Astrocyte of the cerebellum (primary cell): ENCODE results near the gene PRKACG.

ENCODE experiments used
- DNase-seq: peaks from one replicate; pipeline ENCODE4 v3.0.0-alpha.2; 2011; ENCODE audit warnings: low read depth
- H3K4me3 ChIP-seq: 2 replicates; pipeline ENCODE4 v1.5.1; 2011; ENCODE audit warnings: mild to moderate bottlenecking, low read depth, low read length, moderate library complexity
- in situ Hi-C: cut with HindIII; loops from 2 replicates; pipeline ENCODE4 v1.10.0; 2017; ENCODE audit warnings: low sequenced_read_pairs
- TF ChIP-seq, protein P1 (sequence below): IDR thresholded peaks from 2 replicates; pipeline ENCODE4 v1.5.1; 2012; ENCODE audit warnings: low read length, low read depth, moderate library complexity, mild to moderate bottlenecking; ENCODE audit errors: missing control alignments

Gene PRKACG

DNA sequence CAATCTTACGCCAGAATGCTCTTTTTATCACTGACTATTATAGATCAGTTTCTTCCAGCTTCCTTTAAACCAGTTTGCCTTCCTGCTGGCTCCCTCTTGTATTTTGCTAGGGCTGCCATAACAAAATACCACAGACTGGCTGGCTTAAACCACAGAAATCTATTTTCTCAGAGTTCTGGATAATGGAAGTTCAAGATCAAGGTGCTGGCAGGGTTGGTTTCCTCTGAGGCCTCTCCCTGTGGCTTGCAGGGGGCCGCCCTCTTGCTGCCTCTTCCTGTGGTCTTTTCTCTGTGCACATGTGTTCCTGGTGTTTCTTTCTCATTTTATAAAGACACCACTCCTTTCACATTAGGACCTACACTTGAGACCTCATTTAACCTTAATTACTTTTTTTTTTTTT, 14.8 kb upstream of the PRKACG start:
- H3K4me3 ChIP-seq, result no peak overlapping the region
- TF ChIP-seq, protein P1, sequence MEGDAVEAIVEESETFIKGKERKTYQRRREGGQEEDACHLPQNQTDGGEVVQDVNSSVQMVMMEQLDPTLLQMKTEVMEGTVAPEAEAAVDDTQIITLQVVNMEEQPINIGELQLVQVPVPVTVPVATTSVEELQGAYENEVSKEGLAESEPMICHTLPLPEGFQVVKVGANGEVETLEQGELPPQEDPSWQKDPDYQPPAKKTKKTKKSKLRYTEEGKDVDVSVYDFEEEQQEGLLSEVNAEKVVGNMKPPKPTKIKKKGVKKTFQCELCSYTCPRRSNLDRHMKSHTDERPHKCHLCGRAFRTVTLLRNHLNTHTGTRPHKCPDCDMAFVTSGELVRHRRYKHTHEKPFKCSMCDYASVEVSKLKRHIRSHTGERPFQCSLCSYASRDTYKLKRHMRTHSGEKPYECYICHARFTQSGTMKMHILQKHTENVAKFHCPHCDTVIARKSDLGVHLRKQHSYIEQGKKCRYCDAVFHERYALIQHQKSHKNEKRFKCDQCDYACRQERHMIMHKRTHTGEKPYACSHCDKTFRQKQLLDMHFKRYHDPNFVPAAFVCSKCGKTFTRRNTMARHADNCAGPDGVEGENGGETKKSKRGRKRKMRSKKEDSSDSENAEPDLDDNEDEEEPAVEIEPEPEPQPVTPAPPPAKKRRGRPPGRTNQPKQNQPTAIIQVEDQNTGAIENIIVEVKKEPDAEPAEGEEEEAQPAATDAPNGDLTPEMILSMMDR, result no peak
- in situ Hi-C loops, result no loop called here
- DNase-seq, result no peak

DNA sequence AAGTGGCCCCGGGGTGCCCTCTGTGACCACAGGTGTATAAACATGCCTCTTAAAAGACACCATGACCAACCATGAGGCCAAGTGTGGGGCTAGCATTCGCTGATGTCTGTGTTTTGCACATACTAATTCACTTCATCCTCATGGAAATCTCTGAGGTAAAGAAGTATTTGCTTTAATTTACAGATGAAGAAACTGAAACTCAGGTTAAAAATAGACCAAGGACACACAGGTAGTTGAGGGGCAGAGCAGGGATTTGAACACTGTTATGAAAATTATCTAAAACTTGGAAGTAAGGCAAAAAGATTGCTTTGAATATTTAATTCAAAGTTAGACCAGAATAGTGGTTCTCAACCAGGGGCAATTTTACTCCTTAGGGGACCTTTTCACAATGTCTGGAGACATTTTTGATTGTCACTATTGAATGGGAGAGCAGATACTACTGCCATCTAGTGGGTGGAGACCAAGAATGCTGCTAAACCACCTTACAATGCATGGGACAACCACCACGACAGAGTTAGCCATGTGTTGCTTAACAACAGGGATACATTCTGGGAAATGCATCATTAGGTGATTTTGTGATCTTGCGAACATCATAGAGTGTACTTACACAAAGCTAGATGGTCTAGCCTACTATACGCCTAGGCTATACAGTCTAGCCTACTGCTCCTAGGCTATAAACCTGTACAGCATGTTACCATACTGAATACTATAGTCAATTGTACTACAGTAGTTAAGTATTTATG, 13.6 kb upstream of the PRKACG start:
- TF ChIP-seq, protein P1, result peak; percentile 81
- in situ Hi-C loops, result no loop called here
- no peak overlapping the region for H3K4me3 ChIP-seq
- no peak for DNase-seq

DNA sequence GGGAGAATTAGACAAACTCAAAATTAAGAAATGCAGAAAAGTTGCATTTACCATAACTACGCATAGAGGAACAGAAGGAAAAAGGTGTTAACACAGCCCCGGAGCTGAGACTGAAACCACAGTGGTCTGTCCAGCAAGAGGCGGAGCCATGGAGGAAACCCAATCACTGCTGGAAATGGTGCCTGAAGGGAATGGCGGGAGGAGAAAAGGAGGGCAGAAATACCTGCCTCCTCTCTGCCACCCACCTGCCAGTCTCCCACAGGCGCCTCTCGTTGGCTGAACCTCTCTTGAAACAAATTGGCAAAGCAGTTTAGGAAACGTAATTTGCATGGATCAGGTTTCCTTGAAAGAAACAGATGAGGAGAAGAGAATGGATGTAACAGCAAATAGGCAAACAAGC, 9.7 kb upstream of the PRKACG start:
- in situ Hi-C loops, result no loop called here
- no peak overlapping the region for H3K4me3 ChIP-seq
- TF ChIP-seq, protein P1, result no peak
- no peak for DNase-seq

DNA sequence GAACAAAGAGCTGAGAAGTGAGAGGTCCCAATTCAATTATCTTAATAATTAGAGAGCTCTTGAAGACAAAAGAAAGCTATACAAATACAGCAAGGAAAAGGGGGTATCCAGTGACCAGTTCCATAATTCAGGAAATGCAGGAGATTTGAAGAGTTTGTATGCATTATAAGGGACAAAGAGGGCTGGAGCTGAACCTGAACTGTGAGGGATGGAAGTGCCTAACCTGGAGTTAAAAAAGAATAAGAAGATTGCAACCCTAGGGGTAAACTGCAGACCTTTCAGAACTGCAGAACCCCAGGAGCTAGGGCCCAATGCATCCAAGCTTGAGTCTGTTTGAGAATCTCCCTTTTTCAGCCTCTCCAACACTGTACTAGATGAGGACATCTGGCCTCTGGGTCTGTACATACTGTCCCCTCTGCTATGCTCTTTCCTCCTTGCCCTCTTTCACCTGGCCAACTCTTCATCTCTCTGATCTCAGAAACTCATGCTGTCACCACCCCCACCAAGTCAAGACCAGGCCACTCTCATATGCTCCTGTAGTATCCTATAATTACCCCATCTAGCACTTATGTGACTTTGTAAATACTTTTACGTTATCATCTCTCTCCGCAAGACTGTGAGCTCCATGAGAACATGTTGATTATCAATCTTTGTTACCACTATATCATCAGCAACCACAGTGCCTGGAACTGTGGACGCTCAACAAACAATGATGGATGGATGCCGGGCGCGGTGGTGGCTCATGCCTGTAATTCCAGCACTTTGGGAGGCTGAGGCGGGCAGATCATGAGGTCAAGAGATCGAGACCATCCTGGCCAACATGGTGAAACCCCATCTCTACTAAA, 6.6 kb upstream of the PRKACG start:
- no peak for DNase-seq
- TF ChIP-seq, protein P1, result no peak
- no peak overlapping the region for H3K4me3 ChIP-seq
- in situ Hi-C loops, result no loop called here

DNA sequence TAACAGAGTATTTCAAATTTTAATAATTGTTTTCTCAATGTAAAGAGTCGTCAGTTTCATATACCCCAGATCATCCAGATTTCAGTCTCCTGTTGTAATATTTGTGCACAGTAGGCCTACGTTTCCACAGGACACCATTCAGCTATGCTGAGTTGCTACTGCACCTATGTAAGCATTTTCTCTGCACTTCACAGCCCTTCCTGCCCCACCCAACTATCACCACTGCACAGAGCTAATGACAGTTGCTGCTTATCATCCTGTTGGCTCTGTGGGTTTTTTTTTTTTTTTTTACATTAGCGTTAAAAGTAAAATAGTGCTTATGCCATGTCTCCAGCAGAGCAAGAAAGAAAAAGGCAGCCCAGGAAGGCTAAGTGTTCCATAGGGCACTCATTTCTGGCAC, 5.9 kb upstream of the PRKACG start:
- TF ChIP-seq, protein P1, result no peak
- in situ Hi-C loops, result no loop called here
- H3K4me3 ChIP-seq, result no peak overlapping the region
- no peak for DNase-seq

DNA sequence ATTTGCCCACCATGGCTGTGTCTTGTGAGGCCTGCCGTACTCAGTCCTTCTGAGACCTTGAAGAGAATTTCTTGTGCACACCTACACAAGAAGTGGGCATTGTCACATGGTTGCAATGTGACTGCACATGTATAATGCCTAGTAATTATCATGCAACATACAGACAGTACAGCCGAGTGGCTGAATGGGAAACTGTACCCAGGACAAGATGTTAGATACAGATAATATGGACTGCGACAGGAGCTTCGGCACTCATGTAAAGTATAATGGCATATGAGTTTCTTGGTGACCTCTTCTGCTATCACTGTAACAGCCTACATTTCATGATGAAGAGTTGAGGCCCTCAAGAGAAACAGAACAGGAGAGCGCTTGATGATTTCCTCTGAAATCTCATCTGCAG, 4.8 kb upstream of the PRKACG start:
- in situ Hi-C loops, result no loop called here
- no peak overlapping the region for H3K4me3 ChIP-seq
- TF ChIP-seq, protein P1, result no peak
- no peak for DNase-seq
